Liver (tissue), 3 donors: Measurements from ENCODE around the gene OSBP2.

ENCODE experiments used
- ATF3 ChIP-seq: IDR thresholded peaks from 2 replicates; pipeline ENCODE4 v1.6.1; 2016; ENCODE audit warnings: antibody characterized with exemption
- CTCF ChIP-seq: fragments of 150-350 bp; IDR thresholded peaks from 2 replicates; pipeline ENCODE4 v1.5.1; 2017; ENCODE audit warnings: improper control_type of control experiment, low read depth, low read length; ENCODE audit not compliant: missing input control
- EGR1 ChIP-seq, 2 donors: IDR thresholded peaks; 2 replicates each; pipeline ENCODE4 v1.6.1; 2016 to 2018; ENCODE audit warnings: antibody characterized with exemption in 2 of 2, low read depth in 2 of 2
- GABPA ChIP-seq, 2 donors: IDR thresholded peaks in 1 of 2; conservative IDR thresholded peaks in 1 of 2; 2 replicates each; pipeline ENCODE4 v1.6.1; 2016; ENCODE audit warnings: antibody characterized with exemption in 2 of 2, mild to moderate bottlenecking in 1 of 2, moderate library complexity in 1 of 2
- JUND ChIP-seq, 2 donors: IDR thresholded peaks; 2 replicates each; pipeline ENCODE4 v1.6.1; 2016; ENCODE audit warnings: antibody characterized with exemption in 2 of 2
- MAX ChIP-seq: IDR thresholded peaks from 2 replicates; pipeline ENCODE4 v1.6.1; 2016; ENCODE audit warnings: antibody characterized with exemption
- NR2F2 ChIP-seq: IDR thresholded peaks from 2 replicates; pipeline ENCODE4 v1.6.1; 2016; ENCODE audit warnings: antibody characterized with exemption
- RAD21 ChIP-seq, 2 donors: IDR thresholded peaks; 2 replicates each; pipeline ENCODE4 v1.6.1; 2016; ENCODE audit warnings: antibody characterized with exemption in 2 of 2, mild to moderate bottlenecking in 2 of 2
- REST ChIP-seq: IDR thresholded peaks from 2 replicates; pipeline ENCODE4 v1.6.1; 2016; ENCODE audit warnings: antibody characterized with exemption, mild to moderate bottlenecking
- RXRA ChIP-seq, 2 donors: IDR thresholded peaks; 2 replicates each; pipeline ENCODE4 v1.6.1; 2017 to 2018; ENCODE audit warnings: antibody characterized with exemption in 2 of 2, mild to moderate bottlenecking in 1 of 2
- SP1 ChIP-seq: IDR thresholded peaks from 2 replicates; pipeline ENCODE4 v1.6.1; 2018; ENCODE audit warnings: antibody characterized with exemption, mild to moderate bottlenecking
- YY1 ChIP-seq: IDR thresholded peaks from 2 replicates; pipeline ENCODE4 v1.6.1; 2016; ENCODE audit warnings: antibody characterized with exemption, mild to moderate bottlenecking
- ZBTB33 ChIP-seq: IDR thresholded peaks from 2 replicates; pipeline ENCODE4 v1.6.1; 2016; ENCODE audit warnings: antibody characterized with exemption
- donor health status: healthy.
- donor health status: healthy.

GRCh38 chr22:30718938-30719337, 24.3 kb downstream of the OSBP2 start:
- no peak for TF ChIP-seq CTCF
- TF ChIP-seq NR2F2: no peak
- no peak for TF ChIP-seq ATF3
- TF ChIP-seq REST: no peak
- TF ChIP-seq MAX: no peak
- no peak for TF ChIP-seq GABPA (IDR thresholded peaks at IDR 0.05 in 1 of 2, conservative IDR thresholded peaks at IDR 0.05 in 1 of 2)
- no peak for TF ChIP-seq ZBTB33
- TF ChIP-seq SP1: no peak
- TF ChIP-seq RAD21 (IDR thresholded peaks at IDR 0.05): no peak
- TF ChIP-seq JUND (IDR thresholded peaks at IDR 0.05): no peak
- no peak for TF ChIP-seq YY1
- TF ChIP-seq EGR1 (IDR thresholded peaks at IDR 0.05; ENCODE audit: low read depth in 2 of 2): no peak
- TF ChIP-seq RXRA (IDR thresholded peaks at IDR 0.05): no peak
